K562 (cell line): Measurements from ENCODE around the gene CCSER2.

ENCODE experiments used
- GABPA ChIP-seq: fragments of 200-800 bp; sonication (Bioruptor generic); conservative IDR thresholded peaks from 2 replicates; pipeline ENCODE4 v1.6.1; 2016; ENCODE audit warnings: low read depth, missing genetic modification characterization, missing compliant biosample characterization
- NFATC3 ChIP-seq: fragments of 450-650 bp; IDR thresholded peaks from 2 replicates; pipeline ENCODE4 v1.6.1; 2017; ENCODE audit warnings: mild to moderate bottlenecking
- POLR2A ChIP-seq: fragments of 450-650 bp; conservative IDR thresholded peaks from 2 replicates; pipeline ENCODE4 v1.6.1; 2016
- SIX5 ChIP-seq, 2 experiments: IDR thresholded peaks; 2 replicates each; pipeline ENCODE4 v1.6.1; 2011; ENCODE audit warnings: low read length in 2 of 2, borderline replicate concordance in 1 of 2, low read depth in 1 of 2, mild to moderate bottlenecking in 1 of 2, moderate library complexity in 1 of 2; ENCODE audit not compliant: insufficient read depth in 1 of 2
- SP1 ChIP-seq: sonication (generic); formaldehyde crosslinking; IDR thresholded peaks from 2 replicates; pipeline ENCODE4 v1.8.1; 2022; ENCODE audit warnings: mild to moderate bottlenecking, missing genetic modification reagents
- ZFX ChIP-seq: sonication (generic); formaldehyde crosslinking; IDR thresholded peaks from 2 replicates; pipeline ENCODE4 v1.8.0; 2022; ENCODE audit warnings: mild to moderate bottlenecking, missing genetic modification reagents, moderate library complexity
- ZNF175 ChIP-seq: fragments of 200-800 bp; sonication (Bioruptor generic); IDR thresholded peaks from 2 replicates; pipeline ENCODE4 v1.6.1; 2016; ENCODE audit warnings: low read depth, mild to moderate bottlenecking, missing genetic modification characterization, missing compliant biosample characterization
- ZNF311 ChIP-seq: fragments of 250-450 bp; sonication (Bioruptor Pico); IDR thresholded peaks from 2 replicates; pipeline ENCODE4 v1.4.0; 2020; ENCODE audit warnings: mild to moderate bottlenecking, moderate library complexity
- TF ChIP-seq, protein P1 (sequence below): sonication (generic); formaldehyde crosslinking; IDR thresholded peaks from 2 replicates; pipeline ENCODE4 v1.8.1; 2022; ENCODE audit warnings: missing genetic modification reagents
- TF ChIP-seq, protein P2 (sequence below): fragments of 450-650 bp; IDR thresholded peaks from 2 replicates; pipeline ENCODE4 v1.6.1; 2016; ENCODE audit warnings: low read depth, mild to moderate bottlenecking, moderate library complexity
- TF ChIP-seq, protein P3 (sequence below): sonication (generic); formaldehyde crosslinking; IDR thresholded peaks from 2 replicates; pipeline ENCODE4 v1.5.0; 2020; ENCODE audit warnings: missing genetic modification reagents
- TF ChIP-seq, protein P4 (sequence below), 3 experiments: IDR thresholded peaks in 2 of 3; conservative IDR thresholded peaks in 1 of 3; 2 replicates each; pipeline ENCODE4 v1.5.1; 2011 to 2012; ENCODE audit warnings: low read length in 3 of 3, mild to moderate bottlenecking in 3 of 3, control low read depth in 2 of 3, improper control_type of control experiment in 1 of 3, inconsistent platforms in 1 of 3, low read depth in 1 of 3, mixed read lengths in 1 of 3, moderate library complexity in 1 of 3; ENCODE audit not compliant: insufficient read depth in 2 of 3
- TF ChIP-seq, protein P5 (sequence below): fragments of 250-450 bp; sonication (Bioruptor Pico); IDR thresholded peaks from 2 replicates; pipeline ENCODE4 v1.9.0; 2021; ENCODE audit warnings: mild to moderate bottlenecking

DNA sequence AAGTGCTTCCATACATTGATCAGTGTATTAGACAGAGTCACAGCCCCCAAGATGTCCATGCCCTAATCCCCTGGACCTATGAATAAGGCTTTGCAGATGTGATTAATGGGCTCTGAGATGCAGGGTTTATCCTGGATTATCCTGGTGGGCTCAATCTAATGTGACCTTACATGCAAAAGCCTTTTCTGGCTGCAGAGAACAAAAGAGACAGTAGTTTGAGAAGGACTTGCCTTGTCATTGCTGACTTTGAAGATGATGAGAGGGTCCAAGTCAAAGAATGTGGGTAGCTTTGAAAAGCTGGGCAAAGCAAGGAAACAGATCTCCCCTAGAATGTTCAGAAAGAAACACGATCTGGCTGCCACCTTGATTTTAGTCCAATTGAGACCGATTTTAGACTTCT lies 238.7 kb downstream of the CCSER2 start:
- TF ChIP-seq, protein P1, sequence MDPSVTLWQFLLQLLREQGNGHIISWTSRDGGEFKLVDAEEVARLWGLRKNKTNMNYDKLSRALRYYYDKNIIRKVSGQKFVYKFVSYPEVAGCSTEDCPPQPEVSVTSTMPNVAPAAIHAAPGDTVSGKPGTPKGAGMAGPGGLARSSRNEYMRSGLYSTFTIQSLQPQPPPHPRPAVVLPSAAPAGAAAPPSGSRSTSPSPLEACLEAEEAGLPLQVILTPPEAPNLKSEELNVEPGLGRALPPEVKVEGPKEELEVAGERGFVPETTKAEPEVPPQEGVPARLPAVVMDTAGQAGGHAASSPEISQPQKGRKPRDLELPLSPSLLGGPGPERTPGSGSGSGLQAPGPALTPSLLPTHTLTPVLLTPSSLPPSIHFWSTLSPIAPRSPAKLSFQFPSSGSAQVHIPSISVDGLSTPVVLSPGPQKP (CRISPR knock-in tag) = no peak
- no peak for TF ChIP-seq ZFX (CRISPR knock-in tag)
- TF ChIP-seq, protein P2, sequence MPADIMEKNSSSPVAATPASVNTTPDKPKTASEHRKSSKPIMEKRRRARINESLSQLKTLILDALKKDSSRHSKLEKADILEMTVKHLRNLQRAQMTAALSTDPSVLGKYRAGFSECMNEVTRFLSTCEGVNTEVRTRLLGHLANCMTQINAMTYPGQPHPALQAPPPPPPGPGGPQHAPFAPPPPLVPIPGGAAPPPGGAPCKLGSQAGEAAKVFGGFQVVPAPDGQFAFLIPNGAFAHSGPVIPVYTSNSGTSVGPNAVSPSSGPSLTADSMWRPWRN = no peak
- TF ChIP-seq, protein P3, sequence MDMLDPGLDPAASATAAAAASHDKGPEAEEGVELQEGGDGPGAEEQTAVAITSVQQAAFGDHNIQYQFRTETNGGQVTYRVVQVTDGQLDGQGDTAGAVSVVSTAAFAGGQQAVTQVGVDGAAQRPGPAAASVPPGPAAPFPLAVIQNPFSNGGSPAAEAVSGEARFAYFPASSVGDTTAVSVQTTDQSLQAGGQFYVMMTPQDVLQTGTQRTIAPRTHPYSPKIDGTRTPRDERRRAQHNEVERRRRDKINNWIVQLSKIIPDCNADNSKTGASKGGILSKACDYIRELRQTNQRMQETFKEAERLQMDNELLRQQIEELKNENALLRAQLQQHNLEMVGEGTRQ = no peak
- TF ChIP-seq, protein P4, sequence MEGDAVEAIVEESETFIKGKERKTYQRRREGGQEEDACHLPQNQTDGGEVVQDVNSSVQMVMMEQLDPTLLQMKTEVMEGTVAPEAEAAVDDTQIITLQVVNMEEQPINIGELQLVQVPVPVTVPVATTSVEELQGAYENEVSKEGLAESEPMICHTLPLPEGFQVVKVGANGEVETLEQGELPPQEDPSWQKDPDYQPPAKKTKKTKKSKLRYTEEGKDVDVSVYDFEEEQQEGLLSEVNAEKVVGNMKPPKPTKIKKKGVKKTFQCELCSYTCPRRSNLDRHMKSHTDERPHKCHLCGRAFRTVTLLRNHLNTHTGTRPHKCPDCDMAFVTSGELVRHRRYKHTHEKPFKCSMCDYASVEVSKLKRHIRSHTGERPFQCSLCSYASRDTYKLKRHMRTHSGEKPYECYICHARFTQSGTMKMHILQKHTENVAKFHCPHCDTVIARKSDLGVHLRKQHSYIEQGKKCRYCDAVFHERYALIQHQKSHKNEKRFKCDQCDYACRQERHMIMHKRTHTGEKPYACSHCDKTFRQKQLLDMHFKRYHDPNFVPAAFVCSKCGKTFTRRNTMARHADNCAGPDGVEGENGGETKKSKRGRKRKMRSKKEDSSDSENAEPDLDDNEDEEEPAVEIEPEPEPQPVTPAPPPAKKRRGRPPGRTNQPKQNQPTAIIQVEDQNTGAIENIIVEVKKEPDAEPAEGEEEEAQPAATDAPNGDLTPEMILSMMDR (IDR thresholded peaks at IDR 0.05 in 2 of 3, conservative IDR thresholded peaks at IDR 0.05 in 1 of 3; ENCODE audit: insufficient read depth in 2 of 3, low read depth in 1 of 3, low read length in 3 of 3) = no peak
- no peak for TF ChIP-seq SIX5 (IDR thresholded peaks at IDR 0.05; ENCODE audit: borderline replicate concordance in 1 of 2, insufficient read depth in 1 of 2, low read depth in 1 of 2, low read length in 2 of 2)
- TF ChIP-seq ZNF175 (CRISPR knock-in tag) = no peak
- no peak for TF ChIP-seq NFATC3
- no peak for TF ChIP-seq GABPA (tag)
- TF ChIP-seq, protein P5, sequence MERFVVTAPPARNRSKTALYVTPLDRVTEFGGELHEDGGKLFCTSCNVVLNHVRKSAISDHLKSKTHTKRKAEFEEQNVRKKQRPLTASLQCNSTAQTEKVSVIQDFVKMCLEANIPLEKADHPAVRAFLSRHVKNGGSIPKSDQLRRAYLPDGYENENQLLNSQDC (CRISPR knock-in tag) = no peak
- no peak for TF ChIP-seq SP1 (CRISPR knock-in tag)
- no peak for TF ChIP-seq POLR2A
- no peak for TF ChIP-seq ZNF311 (CRISPR knock-in tag)
